Epithelial cell of esophagus (primary cell): Measurements from ENCODE around the gene DOCK9.

Experiments used
- DNase-seq: peaks from one replicate; pipeline ENCODE4 v3.0.0; 2010; ENCODE audit warnings: low read depth
- H3K4me3 ChIP-seq: 2 replicates; pipeline ENCODE4 v1.5.1; 2011; ENCODE audit warnings: mild to moderate bottlenecking, low read length, control low read depth
- CTCF ChIP-seq: IDR thresholded peaks from 2 replicates; pipeline ENCODE4 v1.5.1; 2011; ENCODE audit warnings: low read depth, mild to moderate bottlenecking, low read length, control low read depth, inconsistent platforms; ENCODE audit not compliant: insufficient read depth; ENCODE audit errors: missing control alignments

DOCK9 gene

DNA sequence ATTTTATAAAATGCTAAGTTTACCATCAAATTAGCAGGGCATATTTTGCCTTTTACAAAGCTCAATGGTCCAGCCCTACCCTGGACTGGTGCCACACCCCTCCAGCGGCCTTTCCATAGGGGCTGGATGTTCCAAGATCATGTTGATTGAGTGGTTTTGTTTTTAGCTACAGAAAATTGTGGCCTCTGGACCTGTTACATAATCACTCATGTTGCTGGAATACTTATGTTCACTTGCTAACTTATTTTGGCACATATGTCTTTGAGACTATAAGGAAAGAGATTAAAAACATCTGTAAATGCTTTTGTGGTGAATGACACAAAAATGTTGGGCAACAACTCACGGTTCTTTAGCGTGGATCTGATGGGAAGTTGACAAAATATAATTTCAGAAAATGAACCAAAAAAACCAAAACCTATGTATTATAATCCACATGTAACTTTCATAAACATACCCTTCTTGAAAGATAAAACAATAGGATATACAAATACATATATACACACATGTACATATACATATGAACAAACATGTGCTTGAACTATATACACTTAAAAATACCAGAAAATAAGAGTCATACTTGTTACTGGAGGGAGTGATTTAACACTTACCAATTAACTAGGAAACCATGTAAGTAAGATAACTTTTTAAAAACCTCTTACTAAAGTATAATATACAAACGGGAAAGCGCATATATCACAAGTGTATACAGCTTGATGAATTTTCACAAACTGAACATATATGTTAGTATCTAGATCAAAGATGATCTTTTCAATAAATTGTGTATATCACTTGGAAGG lies 178.8 kb downstream of the DOCK9 start:
- H3K4me3 ChIP-seq, result no peak overlapping the region
- no peak for DNase-seq
- TF ChIP-seq CTCF, result no peak

- no peak for DNase-seq
- TF ChIP-seq CTCF, result no peak
- H3K4me3 ChIP-seq, result no peak overlapping the region
Observed at GRCh38 chr13:98797456-98797855, 180.4 kb downstream of the DOCK9 start.

DNA sequence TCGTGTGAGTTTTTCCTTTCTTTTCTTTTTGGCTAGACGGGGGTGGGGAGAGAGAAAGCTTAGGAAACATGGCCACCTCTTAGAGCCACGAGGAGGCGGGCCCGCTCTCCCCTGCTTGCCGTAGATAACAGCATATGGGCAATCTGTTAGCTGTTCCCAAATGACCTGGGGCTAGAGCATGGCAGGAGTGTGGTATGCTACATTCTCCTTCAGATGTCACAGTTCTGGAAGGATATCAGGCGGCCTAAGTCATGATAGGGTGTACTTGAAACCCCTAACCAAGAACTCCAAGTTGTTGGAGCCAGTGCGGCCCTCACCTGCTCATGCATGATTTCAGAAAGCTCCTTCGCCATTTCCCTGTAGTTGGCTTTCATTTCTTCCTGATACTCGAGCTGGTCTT lies 181.1 kb downstream of the DOCK9 start:
- no peak overlapping the region for H3K4me3 ChIP-seq
- no peak for TF ChIP-seq CTCF
- no peak for DNase-seq

DNA sequence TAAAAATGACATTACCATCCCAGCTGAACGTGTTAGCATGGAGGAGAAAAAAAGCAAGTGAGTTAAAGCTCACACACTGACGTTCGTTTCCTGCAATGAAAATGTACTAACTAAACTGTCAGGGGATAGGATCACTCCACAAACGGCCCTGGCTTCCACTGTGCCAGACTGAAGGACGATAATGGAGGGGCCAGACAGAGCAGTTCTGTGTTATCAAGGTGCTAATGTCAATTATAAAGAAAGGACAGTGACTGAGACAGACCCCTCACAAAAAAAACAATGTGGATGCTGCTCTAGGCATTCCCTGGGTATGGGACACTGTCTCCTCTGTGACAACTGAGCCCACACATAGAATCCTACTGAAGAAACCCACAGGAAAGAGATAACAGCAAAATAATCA lies 181.7 kb downstream of the DOCK9 start:
- no peak for TF ChIP-seq CTCF
- DNase-seq, result no peak
- H3K4me3 ChIP-seq, result no peak overlapping the region

- no peak for TF ChIP-seq CTCF
- H3K4me3 ChIP-seq, result no peak overlapping the region
- DNase-seq, result no peak
Observed at GRCh38 chr13:98795220-98795619, 182.6 kb downstream of the DOCK9 start.

GRCh38 chr13:98794498-98794897 lies 183.4 kb downstream of the DOCK9 start:
- no peak for TF ChIP-seq CTCF
- DNase-seq, result no peak

More at GRCh38 chr13:98794498-98794897, 183.4 kb downstream of the DOCK9 start:
- no peak overlapping the region for H3K4me3 ChIP-seq
